ENCODE measurements around the gene PLET1. TPM values are rescaled to one million over a fixed set of nuclear protein-coding genes. Genes with fewer than 3 reads are reported as not detected.
"Not testable (repeated sequence)": the region's sequence is repeated elsewhere in the genome, so short reads cannot be mapped to it uniquely, and the experiment has no call there.

PLET1 gene
- total RNA-seq, 1 donor: not detected

DNA sequence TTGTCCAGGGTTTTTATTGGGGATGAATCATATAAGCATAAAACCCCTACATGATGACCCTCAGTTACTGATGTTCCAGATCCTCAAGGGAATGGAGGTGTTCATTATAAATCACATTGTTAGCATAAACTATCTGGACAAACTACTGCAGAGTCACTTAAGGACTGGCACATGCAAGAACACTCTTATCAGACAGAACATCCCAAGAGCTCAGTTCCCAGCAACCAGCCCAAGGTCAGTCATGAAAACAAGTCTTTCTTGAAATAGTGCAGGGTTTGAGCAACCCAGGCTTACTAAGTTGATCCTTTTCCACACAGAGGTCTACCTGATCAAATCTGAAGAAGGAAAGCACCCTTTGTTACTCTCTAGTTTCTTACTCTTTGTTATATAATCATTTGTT is 48.0 kb downstream of the PLET1 start:
- no peak overlapping the region for H3K4me3 ChIP-seq (ENCODE audit: low read depth, low read length)
- TF ChIP-seq, protein P1, sequence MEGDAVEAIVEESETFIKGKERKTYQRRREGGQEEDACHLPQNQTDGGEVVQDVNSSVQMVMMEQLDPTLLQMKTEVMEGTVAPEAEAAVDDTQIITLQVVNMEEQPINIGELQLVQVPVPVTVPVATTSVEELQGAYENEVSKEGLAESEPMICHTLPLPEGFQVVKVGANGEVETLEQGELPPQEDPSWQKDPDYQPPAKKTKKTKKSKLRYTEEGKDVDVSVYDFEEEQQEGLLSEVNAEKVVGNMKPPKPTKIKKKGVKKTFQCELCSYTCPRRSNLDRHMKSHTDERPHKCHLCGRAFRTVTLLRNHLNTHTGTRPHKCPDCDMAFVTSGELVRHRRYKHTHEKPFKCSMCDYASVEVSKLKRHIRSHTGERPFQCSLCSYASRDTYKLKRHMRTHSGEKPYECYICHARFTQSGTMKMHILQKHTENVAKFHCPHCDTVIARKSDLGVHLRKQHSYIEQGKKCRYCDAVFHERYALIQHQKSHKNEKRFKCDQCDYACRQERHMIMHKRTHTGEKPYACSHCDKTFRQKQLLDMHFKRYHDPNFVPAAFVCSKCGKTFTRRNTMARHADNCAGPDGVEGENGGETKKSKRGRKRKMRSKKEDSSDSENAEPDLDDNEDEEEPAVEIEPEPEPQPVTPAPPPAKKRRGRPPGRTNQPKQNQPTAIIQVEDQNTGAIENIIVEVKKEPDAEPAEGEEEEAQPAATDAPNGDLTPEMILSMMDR (IDR thresholded peaks at IDR 0.05; ENCODE audit: insufficient read depth, low read length): no peak
- DNase-seq (ENCODE audit: low read depth): no peak

DNA sequence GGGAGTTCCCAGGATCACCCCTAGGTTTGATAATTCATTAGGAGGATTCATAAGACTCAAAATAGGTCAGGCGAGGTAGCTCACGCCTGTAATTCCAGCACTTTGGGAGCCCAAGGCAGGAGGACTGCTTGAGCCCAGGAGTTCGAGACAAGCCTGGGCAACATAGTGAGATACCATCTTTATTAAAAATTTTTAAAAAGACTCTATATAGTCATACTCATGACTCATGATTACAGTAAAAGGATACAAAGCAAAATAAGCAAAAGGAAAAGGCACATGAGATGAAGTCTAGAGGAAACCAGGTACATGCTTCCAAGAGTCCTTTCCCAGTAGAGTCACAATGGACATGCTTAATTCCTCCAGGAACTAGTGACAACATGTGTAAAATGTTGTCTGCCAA is 48.4 kb downstream of the PLET1 start:
- DNase-seq (ENCODE audit: low read depth): no peak
- TF ChIP-seq, protein P1 (IDR thresholded peaks at IDR 0.05; ENCODE audit: insufficient read depth, low read length): no peak
- no peak overlapping the region for H3K4me3 ChIP-seq (ENCODE audit: low read depth, low read length)

DNA sequence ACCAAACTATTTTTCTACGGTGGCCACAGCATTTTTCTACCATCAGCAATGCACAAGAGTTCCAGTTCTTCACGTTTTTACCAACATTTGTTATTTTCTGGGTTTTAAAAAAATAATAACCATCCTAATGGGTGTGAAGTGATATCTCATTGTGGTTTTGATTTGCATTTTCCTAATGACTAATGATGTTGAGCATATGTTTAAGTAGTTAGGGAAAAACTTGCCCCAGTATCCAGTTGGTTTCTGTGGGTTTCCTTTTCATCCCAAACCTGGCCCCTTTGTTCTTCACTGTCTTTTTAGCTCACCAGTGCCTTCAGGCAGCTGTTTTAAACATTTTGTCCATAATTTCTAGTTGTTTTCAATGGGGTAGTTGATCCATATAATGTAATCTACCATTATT is 49.1 kb downstream of the PLET1 start:
- no peak for DNase-seq (ENCODE audit: low read depth)
- TF ChIP-seq, protein P1 (IDR thresholded peaks at IDR 0.05; ENCODE audit: insufficient read depth, low read length): no peak
- no peak overlapping the region for H3K4me3 ChIP-seq (ENCODE audit: low read depth, low read length)

DNA sequence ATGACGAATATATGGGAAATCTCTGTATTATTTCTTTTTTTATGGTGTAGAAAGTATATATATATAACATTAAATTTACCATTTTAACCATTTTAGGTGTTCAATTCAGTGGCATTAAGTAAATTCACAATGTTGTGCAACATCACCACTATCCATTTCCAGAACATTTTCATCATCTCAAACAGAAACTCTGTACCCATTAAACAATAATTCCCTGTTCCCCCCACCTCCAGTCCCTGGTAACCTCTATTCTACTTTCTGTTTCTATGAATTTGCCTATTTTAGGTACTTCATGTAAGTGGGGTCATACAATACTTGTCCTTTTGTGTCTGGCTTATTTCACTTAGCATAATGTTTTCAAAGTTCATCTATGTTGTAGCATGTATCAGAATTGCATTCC is 49.8 kb downstream of the PLET1 start:
- H3K4me3 ChIP-seq (ENCODE audit: low read depth, low read length): no peak overlapping the region
- DNase-seq (ENCODE audit: low read depth): no peak
- TF ChIP-seq, protein P1 (IDR thresholded peaks at IDR 0.05; ENCODE audit: insufficient read depth, low read length): no peak

DNA sequence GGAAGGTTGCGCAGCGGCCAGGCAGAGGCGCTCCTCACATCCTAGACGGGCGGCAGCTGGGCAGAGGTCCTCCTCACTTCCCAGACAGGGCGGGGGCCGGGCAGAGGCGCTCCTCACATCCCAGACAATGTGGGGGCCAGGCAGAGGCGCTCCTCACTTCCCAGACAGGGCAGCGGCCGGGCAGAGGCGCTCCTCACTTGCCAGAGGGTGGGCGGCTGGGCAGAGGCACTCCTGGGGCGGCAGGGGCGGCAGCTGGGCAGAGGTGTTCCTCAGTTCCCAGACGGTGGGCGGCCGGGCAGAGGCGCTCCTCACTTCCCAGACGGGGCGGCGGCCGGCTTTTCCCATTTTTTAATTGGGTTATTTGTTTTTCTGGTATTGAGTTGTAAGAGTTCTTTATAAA is 54.6 kb downstream of the PLET1 start:
- TF ChIP-seq, protein P1 (IDR thresholded peaks at IDR 0.05; ENCODE audit: insufficient read depth, low read length): no peak
- no peak overlapping the region for H3K4me3 ChIP-seq (ENCODE audit: low read depth, low read length)
- no peak for DNase-seq (ENCODE audit: low read depth)

DNA sequence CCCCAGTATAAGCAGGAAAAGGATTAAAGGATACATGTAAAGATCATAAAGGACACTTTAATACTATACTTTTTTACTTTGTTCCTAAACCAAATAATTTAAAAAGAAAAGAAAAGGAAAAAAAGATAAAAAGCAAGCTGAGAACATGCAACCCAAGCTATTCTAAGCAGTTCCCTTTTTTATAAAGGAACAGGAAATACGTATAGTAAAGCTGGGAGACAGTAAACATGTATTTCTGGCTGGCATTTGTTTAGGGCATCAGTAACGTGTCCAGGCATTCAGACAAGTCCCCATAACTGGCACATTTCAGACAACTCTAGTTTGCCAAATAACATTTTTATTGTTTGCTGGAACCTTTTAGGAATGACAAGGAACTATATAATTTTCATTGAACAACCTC is 60.4 kb downstream of the PLET1 start:
- DNase-seq (ENCODE audit: low read depth): no peak
- TF ChIP-seq, protein P1 (IDR thresholded peaks at IDR 0.05; ENCODE audit: insufficient read depth, low read length): no peak
- H3K4me3 ChIP-seq (ENCODE audit: low read depth, low read length): no peak overlapping the region

DNA sequence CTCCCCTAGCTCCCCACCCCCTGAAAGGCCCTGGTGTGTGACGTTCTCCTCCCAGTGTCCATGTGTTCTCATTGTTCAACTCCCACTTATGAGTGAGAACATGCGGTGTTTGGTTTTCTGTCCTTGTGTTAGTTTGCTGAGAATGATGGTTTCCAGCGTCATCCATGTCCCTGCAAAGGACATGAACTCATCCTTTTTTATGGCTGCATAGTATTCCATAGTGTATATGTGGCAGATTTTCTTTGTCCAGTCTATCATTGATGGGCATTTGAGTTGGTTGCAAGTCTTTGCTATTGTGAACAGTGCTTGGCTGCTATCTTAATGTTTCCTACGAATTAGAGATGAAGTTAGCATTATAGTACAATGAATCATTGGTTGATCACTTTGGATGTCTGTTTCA is 61.6 kb downstream of the PLET1 start:
- DNase-seq (ENCODE audit: low read depth); H3K4me3 ChIP-seq (ENCODE audit: low read depth, low read length): not testable (repeated sequence)

Small RNA genes within 50 kb of the gene (small RNA-seq; reads per million reads assigned to genes)
- gene MRPS36P4: not detected

Other genes starting within 250 kb of the PLET1 start
- gene DLAT, start 235.5 kb downstream of the PLET1 start, total RNA-seq (ENCODE audit: low replicate concordance): 16.6 and 35.0 TPM in 2 replicates
- gene PIH1D2, start 186.8 kb downstream of the PLET1 start, total RNA-seq (ENCODE audit: low replicate concordance): 5.1 and 5.5 TPM in 2 replicates
- 26.2 and 31.1 TPM in 2 replicates for gene NKAPD1, start 186.6 kb downstream of the PLET1 start, total RNA-seq (ENCODE audit: low replicate concordance)
- gene TIMM8B, start 174.1 kb downstream of the PLET1 start, total RNA-seq (ENCODE audit: low replicate concordance): 27.5 and 41.5 TPM in 2 replicates
- gene SDHD, start 174.0 kb downstream of the PLET1 start, total RNA-seq (ENCODE audit: low replicate concordance): 40.1 and 110 TPM in 2 replicates
- 0.81 and 1.4 TPM in 2 replicates for gene IL18, start 96.8 kb downstream of the PLET1 start, total RNA-seq (ENCODE audit: low replicate concordance)
- 0.36 TPM in 1 of 2 replicates, not detected in the other for gene TEX12, start 93.5 kb downstream of the PLET1 start, total RNA-seq (ENCODE audit: low replicate concordance)
- gene BCO2, start 85.3 kb downstream of the PLET1 start, total RNA-seq (ENCODE audit: low replicate concordance): 1.5 and 4.0 TPM in 2 replicates
- 19.7 and 52.2 TPM in 2 replicates for gene PTS, start 34.4 kb downstream of the PLET1 start, total RNA-seq (ENCODE audit: low replicate concordance)

All from fibroblast of the aortic adventitia (primary cell).